ACC112 (cell line): ENCODE data around the gene ACOT13.
"Not testable (repeated sequence)": the region's sequence is repeated elsewhere in the genome, so short reads cannot be mapped to it uniquely, and the experiment has no call there.

ENCODE experiments used
- H2AFZ ChIP-seq: fragments of 200-600 bp; sonication (generic); one replicate; pipeline ENCODE4 v1.6.0; 2017; ENCODE audit warnings: antibody characterized with exemption, low read length; ENCODE audit not compliant: unreplicated experiment
- H3K27ac ChIP-seq: fragments of 200-600 bp; sonication (generic); 2 replicates; pipeline ENCODE4 v1.5.1; 2014; ENCODE audit warnings: low read depth, mild to moderate bottlenecking, antibody characterized with exemption, low read length, moderate library complexity
- H3K27me3 ChIP-seq: fragments of 200-600 bp; sonication (generic); 2 replicates; pipeline ENCODE4 v1.6.1; 2014; ENCODE audit warnings: mild to moderate bottlenecking, antibody characterized with exemption, low read length, moderate library complexity, mixed read lengths; ENCODE audit not compliant: insufficient read depth
- H3K36me3 ChIP-seq: fragments of 200-600 bp; sonication (generic); 2 replicates; pipeline ENCODE4 v1.6.1; 2016; ENCODE audit warnings: mild to moderate bottlenecking, antibody characterized with exemption, low read length, moderate library complexity, mixed read lengths; ENCODE audit not compliant: insufficient read depth
- H3K4me1 ChIP-seq: fragments of 200-600 bp; sonication (generic); one replicate; pipeline ENCODE4 v1.6.1; 2016; ENCODE audit warnings: low read length, mixed read lengths; ENCODE audit not compliant: insufficient read depth, unreplicated experiment, control insufficient read depth
- H3K4me3 ChIP-seq: fragments of 200-600 bp; sonication (generic); 2 replicates; pipeline ENCODE4 v1.5.1; 2014; ENCODE audit warnings: mild to moderate bottlenecking, low read depth, low read length
- H3K79me2 ChIP-seq: fragments of 200-600 bp; sonication (generic); one replicate; pipeline ENCODE4 v1.6.0; 2016; ENCODE audit warnings: low read length; ENCODE audit not compliant: control insufficient read depth, unreplicated experiment, insufficient read depth

The ACOT13 gene

DNA sequence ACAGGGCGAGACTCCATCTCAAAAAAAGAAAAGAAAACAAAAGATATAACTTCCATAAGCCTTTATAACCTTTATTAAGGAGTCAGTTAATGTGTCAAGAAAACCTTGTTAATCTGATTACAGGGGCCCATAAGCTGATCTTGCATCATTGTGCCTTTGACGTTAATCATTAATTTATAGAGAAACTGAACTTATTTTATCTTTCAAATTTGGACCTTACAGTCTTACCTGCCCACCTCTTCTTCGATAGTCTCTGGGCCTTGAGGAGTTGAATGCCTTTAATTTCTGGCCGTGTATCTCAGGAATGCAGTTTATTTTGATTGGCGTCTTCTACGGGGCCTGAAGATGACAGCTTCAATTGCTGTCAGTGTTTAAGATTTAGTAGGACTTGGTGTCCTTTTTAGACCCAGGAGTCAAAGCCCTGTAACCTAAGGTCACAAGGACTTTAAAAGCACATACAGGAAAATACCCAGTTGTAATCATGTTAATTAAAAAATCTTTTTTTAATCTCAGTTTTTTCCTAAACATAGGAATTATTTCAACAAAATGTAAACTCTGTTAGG lies 5.8 kb downstream of the ACOT13 start:
- Histone ChIP-seq H3K4me1 (peaks cover 4% of the 10 kb centered on the region), H2AFZ (no peak overlapping the region), H3K79me2 (no peaks in the 10 kb centered on the region), H3K27ac (no peak overlapping the region), H3K27me3 (no peaks in the 10 kb centered on the region), H3K36me3 (peaks cover 3% of the 10 kb centered on the region; the same call in 1 of the 2 replicates), H3K4me3 (no peak overlapping the region)

DNA sequence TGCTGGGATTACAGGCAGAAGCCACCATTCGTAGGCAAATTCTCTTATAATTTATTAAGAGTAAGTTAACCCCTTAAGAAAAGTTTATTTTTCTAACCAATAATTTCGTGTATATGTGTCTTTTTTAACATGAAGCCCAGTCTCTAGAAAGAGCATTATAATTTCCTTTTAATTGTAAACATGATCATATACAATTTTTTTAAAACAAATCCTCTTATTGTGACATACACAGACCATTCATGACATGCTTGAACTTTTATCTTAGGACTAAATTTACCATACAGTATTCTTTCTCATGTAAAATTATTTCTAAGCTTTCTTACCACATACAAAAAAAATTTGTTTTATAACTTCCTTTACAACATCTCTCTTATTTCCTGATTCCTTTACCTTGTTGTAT lies 6.7 kb downstream of the ACOT13 start:
- H2AFZ ChIP-seq, result no peak overlapping the region
- H3K4me3 ChIP-seq, result no peak overlapping the region
- H3K36me3 ChIP-seq, result peaks cover 3% of the 10 kb centered on the region; the same call in 1 of the 2 replicates
- no peaks in the 10 kb centered on the region for H3K4me1 ChIP-seq
- no peak overlapping the region for H3K27ac ChIP-seq
- H3K27me3 ChIP-seq, result no peaks in the 10 kb centered on the region
- H3K79me2 ChIP-seq, result no peaks in the 10 kb centered on the region

DNA sequence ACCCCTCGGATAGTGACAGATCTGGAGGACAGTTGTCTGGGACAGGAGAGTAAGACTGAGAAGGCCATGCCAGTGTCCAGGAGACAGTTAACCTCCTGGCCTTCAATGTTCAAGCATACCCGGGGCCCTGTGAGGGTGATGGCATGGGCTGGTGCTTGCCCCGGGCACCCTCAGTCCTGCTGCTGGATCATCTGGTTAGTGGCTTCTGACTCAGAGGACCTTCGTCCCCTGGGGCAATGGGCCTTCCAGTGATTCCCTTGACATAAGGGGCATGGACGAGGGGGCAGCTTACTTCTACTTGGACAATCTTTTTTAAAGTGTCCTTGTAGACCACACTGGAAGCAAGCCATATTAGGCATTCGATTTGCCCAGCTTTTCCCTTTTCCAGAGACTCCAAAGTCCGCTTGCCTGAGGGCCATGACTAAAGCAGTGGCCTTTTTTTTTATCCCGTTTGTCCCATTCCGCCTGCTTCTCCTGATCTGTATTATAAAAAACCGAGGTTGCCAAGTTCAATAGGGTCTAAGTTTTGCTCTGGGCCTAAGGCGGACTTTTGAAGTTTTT lies 12.0 kb downstream of the ACOT13 start:
- not testable (repeated sequence) for H2AFZ ChIP-seq, H3K27ac ChIP-seq, H3K4me1 ChIP-seq, H3K36me3 ChIP-seq, H3K4me3 ChIP-seq, H3K79me2 ChIP-seq, H3K27me3 ChIP-seq

DNA sequence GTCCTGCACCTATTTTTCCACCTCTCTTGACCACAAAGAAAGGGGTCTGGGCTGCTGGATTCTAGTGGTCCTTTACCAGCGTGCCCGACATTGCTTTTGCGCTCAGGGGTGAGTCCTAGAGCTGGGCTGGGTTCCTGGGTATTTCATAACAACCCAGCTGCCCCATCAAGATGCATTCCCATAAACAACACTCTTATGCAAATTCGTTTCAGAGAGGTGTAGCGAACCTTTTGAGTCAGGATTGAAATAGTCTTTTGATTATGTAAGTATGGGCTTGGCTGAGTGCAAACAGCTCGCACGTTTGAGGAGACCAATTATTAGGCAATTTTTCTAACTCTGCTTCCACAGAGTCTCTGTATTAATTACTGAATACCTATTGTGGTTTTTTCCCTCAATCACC lies 13.7 kb downstream of the ACOT13 start:
- Histone ChIP-seq H3K36me3 (no peaks in the 10 kb centered on the region), H3K27me3 (no peaks in the 10 kb centered on the region), H3K27ac (no peak overlapping the region), H3K79me2 (no peaks in the 10 kb centered on the region), H3K4me1 (no peaks in the 10 kb centered on the region), H2AFZ (no peak overlapping the region), H3K4me3 (no peak overlapping the region)

DNA sequence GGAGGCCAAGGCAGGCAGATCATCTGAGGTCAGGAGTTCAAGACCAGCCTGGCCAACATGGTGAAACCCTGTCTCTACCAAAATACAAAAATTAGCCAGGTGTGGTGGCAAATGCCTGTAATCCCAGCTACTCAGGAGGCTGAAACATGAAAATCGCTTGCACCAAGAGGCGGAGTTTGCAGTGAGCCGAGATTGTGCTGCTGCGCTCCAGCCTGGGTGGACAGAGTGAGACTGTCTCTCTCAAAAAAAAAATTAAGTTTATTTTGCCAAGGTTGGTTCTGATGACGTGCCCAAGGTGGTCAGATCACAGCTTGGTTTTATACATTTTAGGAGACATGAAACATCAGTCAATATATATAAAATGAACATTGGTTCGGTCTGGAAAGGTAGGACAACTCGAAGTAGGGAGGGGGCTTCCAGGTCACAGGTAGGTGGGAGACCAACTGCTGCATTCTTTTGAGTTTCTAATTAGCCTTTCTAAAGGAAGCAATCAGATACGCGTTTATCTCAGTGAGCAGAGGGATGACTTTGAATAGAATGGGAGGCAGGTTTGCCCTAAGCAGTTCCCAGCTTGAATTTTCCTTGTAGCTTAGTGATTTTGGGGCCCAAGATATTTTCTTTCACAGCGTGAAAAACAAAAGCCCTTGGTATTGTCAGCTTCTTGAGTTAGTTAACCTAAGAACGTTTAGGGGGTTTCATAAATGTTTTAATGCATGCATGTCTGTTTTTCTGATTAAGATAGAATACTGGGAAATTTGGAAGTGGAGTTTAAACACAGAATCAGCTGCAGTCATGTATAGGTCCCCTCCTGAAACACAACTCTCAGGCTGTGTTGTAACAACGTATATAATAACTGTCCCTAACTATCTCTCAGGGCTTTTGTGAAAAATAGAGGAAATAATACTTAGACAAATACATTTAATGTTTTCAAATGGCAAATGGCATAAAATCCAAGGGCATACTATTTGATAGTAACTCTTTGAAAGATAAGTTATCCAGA lies 16.7 kb downstream of the ACOT13 start:
- H3K27me3 ChIP-seq, result no peaks in the 10 kb centered on the region
- H3K4me1 ChIP-seq, result no peaks in the 10 kb centered on the region
- no peaks in the 10 kb centered on the region for H3K36me3 ChIP-seq
- no peaks in the 10 kb centered on the region for H3K79me2 ChIP-seq
- H3K27ac ChIP-seq, result no peak overlapping the region
- H3K4me3 ChIP-seq, result no peak overlapping the region
- H2AFZ ChIP-seq, result no peak overlapping the region

DNA sequence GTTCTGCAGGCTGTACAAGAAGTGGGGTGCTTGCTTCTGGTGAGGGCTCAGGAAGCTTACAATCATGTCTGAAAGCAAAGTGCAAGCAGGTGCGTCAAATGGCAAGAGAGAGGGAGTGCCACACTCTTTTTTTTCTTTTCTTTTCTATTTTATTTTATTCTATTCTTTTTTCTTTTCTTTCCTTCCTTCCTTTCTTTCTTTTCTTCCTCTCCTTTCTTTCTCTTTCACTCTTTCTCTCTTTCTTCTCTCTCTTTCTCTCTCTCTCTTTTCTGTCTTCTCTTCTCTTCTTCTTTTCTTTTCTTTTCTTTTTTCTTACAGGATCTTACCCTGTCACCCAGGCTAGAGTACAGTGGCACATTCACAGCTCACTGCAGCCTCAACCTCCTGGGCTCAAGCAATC lies 19.5 kb downstream of the ACOT13 start:
- no peak overlapping the region for H3K4me3 ChIP-seq
- no peak overlapping the region for H3K27ac ChIP-seq
- peaks cover 10% of the 10 kb centered on the region for H3K4me1 ChIP-seq
- H3K79me2 ChIP-seq, result no peaks in the 10 kb centered on the region
- H3K36me3 ChIP-seq, result no peaks in the 10 kb centered on the region
- no peaks in the 10 kb centered on the region for H3K27me3 ChIP-seq
- no peak overlapping the region for H2AFZ ChIP-seq

DNA sequence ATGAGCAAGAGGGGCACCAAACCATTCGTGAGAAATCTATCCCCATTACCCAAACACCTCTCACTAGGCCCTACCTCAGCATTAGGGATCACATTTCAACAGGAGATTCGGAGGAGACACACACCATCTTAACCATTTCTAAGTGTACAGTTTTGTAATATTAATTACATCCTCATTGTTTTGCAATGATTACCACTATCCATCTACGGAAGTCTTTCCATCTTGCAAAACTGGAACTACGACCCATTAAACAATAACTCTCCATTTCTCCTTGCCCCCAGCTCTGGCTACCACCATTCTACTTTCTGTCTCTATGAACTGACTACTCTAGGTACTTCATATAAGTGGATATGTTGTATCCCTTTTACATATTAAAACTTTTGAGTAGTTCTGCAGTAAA lies 20.1 kb downstream of the ACOT13 start:
- no peaks in the 10 kb centered on the region for H3K79me2 ChIP-seq
- H3K4me1 ChIP-seq, result peaks cover 10% of the 10 kb centered on the region
- H3K27me3 ChIP-seq, result no peaks in the 10 kb centered on the region
- no peak overlapping the region for H2AFZ ChIP-seq
- H3K36me3 ChIP-seq, result no peaks in the 10 kb centered on the region
- H3K4me3 ChIP-seq, result no peak overlapping the region
- no peak overlapping the region for H3K27ac ChIP-seq

DNA sequence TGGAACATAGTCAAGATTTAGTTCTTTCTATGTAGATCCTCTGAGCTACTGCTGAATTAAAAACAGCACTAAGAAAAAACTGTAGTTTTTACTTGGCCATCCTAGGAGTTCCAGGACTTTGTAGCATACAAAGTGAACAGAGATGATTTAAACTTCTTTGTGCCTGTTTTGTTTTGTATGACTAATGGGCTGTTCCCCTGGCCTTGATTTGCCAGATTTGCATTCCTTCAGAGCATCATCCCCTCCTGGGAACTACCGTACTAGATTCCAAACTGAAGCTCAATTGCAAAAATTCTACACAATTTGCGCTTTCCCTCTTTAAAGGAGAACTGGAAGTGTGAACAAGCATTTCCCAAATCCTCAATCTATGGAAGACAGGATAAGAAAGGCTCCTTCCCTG lies 23.1 kb downstream of the ACOT13 start:
- H3K27ac ChIP-seq, result no peak overlapping the region; the same call in 1 of the 2 replicates
- no peaks in the 10 kb centered on the region for H3K27me3 ChIP-seq
- H3K4me1 ChIP-seq, result peaks cover 10% of the 10 kb centered on the region
- H3K36me3 ChIP-seq, result no peaks in the 10 kb centered on the region
- H3K79me2 ChIP-seq, result no peaks in the 10 kb centered on the region
- no peak overlapping the region for H2AFZ ChIP-seq
- no peak overlapping the region for H3K4me3 ChIP-seq

DNA sequence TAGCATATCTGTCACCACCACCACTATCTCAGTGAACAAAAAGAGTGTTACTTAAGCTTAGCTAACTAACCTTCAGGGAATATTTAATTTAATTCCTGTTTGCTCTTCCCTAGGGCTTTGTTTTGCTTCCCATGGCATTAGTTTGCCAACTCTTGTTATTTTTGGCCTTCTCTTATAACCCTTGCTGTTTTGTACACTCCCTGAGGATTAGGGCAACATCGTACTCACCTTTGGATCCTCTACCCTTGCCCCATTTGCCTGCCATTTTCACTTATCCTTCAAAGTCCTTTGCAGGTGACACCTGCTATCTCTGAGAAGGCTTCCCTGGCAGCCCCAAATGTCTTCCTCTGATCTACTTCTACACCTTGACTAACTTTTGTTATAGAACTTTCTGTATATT lies 23.7 kb downstream of the ACOT13 start:
- H3K4me1 ChIP-seq, result peaks cover 10% of the 10 kb centered on the region
- no peaks in the 10 kb centered on the region for H3K36me3 ChIP-seq
- no peaks in the 10 kb centered on the region for H3K27me3 ChIP-seq
- H3K27ac ChIP-seq, result no peak overlapping the region
- H3K4me3 ChIP-seq, result no peak overlapping the region
- no peaks in the 10 kb centered on the region for H3K79me2 ChIP-seq
- H2AFZ ChIP-seq, result no peak overlapping the region

DNA sequence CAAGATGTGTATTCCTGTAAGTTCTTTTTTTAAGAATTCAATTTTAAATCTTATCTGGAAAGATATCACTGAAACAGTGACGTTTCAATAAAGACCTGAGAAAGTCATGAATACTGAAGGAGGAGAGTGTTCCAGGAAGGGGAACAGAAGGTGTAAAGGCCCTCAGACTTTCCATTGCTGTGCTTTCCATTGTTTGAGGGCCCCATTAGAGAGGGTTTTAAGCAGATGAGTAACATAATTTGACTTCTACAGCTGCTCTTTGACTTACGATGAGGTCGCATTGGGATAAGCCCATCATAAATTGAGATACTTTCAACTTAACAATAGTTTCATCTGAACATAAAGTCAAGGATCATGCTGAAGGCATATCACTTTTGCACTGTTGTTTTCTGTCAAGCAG lies 24.7 kb downstream of the ACOT13 start:
- peaks cover 10% of the 10 kb centered on the region for H3K4me1 ChIP-seq
- no peaks in the 10 kb centered on the region for H3K27me3 ChIP-seq
- no peak overlapping the region for H3K4me3 ChIP-seq
- H3K27ac ChIP-seq, result no peak overlapping the region
- no peaks in the 10 kb centered on the region for H3K36me3 ChIP-seq
- H3K79me2 ChIP-seq, result no peaks in the 10 kb centered on the region
- no peak overlapping the region for H2AFZ ChIP-seq

DNA sequence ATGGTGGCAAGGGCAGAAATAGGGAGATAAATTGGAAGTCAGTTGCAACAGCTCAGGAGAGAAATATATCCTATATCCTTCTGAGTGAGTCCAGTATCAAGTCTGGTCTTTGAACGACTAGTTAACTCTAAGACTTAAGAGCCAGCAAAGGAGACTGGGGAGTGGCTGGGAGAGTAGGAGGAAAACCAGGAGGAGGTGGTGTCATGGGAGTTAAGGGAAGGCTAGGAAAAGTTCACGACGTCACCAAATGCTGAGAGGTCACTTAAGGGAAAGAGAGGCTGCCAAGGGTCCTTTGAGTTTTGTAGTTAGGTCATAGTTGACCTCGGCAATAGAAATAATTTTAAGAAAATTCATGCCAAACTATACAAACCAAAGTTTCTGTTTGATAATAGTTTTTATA lies 25.1 kb downstream of the ACOT13 start:
- no peak overlapping the region for H3K27ac ChIP-seq
- H3K4me1 ChIP-seq, result peaks cover 10% of the 10 kb centered on the region
- no peak overlapping the region for H2AFZ ChIP-seq
- no peaks in the 10 kb centered on the region for H3K36me3 ChIP-seq
- H3K4me3 ChIP-seq, result no peak overlapping the region
- no peaks in the 10 kb centered on the region for H3K27me3 ChIP-seq
- H3K79me2 ChIP-seq, result no peaks in the 10 kb centered on the region
